ENCODE data around the gene APOM.

The APOM gene

GRCh38 chr6:31660381-31661261 is 4.9 kb downstream of the APOM start, which contains the start of gene C6orf47 (continued):
- TF ChIP-seq KLF1 (tag by site-specific recombination; IDR thresholded peaks at IDR 0.05) (peak; percentile 25; the same call in 1 of the 2 replicates), SP3 (tag by site-specific recombination; IDR thresholded peaks at IDR 0.05) (peak; percentile 84), ZNF560 (tag by site-specific recombination; IDR thresholded peaks at IDR 0.05; ENCODE audit: borderline replicate concordance) (no peak), ZNF501 (tag by site-specific recombination; IDR thresholded peaks at IDR 0.05) (peak; percentile 49; the same call in 1 of the 2 replicates), ZNF10 (tag by site-specific recombination; IDR thresholded peaks at IDR 0.05) (0 out of 2 replicates have a peak, but pooled peaks have one; percentile 31), ZSCAN30 (tag by site-specific recombination; IDR thresholded peaks at IDR 0.05) (peak; percentile 96), ZNF184 (tag by site-specific recombination; IDR thresholded peaks at IDR 0.05) (no peak), SETDB1 (IDR thresholded peaks at IDR 0.05; ENCODE audit: insufficient read length, low read length) (no peak), ZXDB (tag by site-specific recombination; IDR thresholded peaks at IDR 0.05) (peak; percentile 64; the same call in 1 of the 2 replicates), ZNF311 (tag by site-specific recombination; IDR thresholded peaks at IDR 0.05; ENCODE audit: borderline replicate concordance) (no peak), ZBTB17 (tag by site-specific recombination; IDR thresholded peaks at IDR 0.05) (peak; percentile 38; the same call in 1 of the 2 replicates), ZSCAN16 (tag by site-specific recombination; IDR thresholded peaks at IDR 0.05) (0 out of 2 replicates have a peak, but pooled peaks have one; percentile 9), ZNF366 (tag by site-specific recombination; conservative IDR thresholded peaks at IDR 0.05) (no peak), OSR2 (tag by site-specific recombination; IDR thresholded peaks at IDR 0.05) (peak; percentile 49), ZBTB44 (tag by site-specific recombination; IDR thresholded peaks at IDR 0.05) (0 out of 2 replicates have a peak, but pooled peaks have one; percentile 34), ZFHX2 (tag by site-specific recombination; conservative IDR thresholded peaks at IDR 0.05) (peak; percentile 74), TRIM28 (IDR thresholded peaks at IDR 0.05; ENCODE audit: borderline replicate concordance, low read length) (no peak), CTCF (tag by site-specific recombination; IDR thresholded peaks at IDR 0.05) (no peak), ZNF248 (tag by site-specific recombination; IDR thresholded peaks at IDR 0.05) (no peak), ZNF335 (tag by site-specific recombination; conservative IDR thresholded peaks at IDR 0.05) (peak; percentile 80), REPIN1 (tag by site-specific recombination; IDR thresholded peaks at IDR 0.05; ENCODE audit: low read depth) (0 out of 2 replicates have a peak, but pooled peaks have one; percentile 42), PRDM10 (tag by site-specific recombination; IDR thresholded peaks at IDR 0.05) (peak; percentile 61), BCL6B (tag by site-specific recombination; IDR thresholded peaks at IDR 0.05) (no peak), ZNF600 (tag by site-specific recombination; IDR thresholded peaks at IDR 0.05) (no peak)
- TF ChIP-seq, protein P1, sequence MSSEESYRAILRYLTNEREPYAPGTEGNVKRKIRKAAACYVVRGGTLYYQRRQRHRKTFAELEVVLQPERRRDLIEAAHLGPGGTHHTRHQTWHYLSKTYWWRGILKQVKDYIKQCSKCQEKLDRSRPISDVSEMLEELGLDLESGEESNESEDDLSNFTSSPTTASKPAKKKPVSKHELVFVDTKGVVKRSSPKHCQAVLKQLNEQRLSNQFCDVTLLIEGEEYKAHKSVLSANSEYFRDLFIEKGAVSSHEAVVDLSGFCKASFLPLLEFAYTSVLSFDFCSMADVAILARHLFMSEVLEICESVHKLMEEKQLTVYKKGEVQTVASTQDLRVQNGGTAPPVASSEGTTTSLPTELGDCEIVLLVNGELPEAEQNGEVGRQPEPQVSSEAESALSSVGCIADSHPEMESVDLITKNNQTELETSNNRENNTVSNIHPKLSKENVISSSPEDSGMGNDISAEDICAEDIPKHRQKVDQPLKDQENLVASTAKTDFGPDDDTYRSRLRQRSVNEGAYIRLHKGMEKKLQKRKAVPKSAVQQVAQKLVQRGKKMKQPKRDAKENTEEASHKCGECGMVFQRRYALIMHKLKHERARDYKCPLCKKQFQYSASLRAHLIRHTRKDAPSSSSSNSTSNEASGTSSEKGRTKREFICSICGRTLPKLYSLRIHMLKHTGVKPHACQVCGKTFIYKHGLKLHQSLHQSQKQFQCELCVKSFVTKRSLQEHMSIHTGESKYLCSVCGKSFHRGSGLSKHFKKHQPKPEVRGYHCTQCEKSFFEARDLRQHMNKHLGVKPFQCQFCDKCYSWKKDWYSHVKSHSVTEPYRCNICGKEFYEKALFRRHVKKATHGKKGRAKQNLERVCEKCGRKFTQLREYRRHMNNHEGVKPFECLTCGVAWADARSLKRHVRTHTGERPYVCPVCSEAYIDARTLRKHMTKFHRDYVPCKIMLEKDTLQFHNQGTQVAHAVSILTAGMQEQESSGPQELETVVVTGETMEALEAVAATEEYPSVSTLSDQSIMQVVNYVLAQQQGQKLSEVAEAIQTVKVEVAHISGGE (tag by site-specific recombination; conservative IDR thresholded peaks at IDR 0.05; ENCODE audit: low read depth), result peak; percentile 76
- TF ChIP-seq, protein P2, sequence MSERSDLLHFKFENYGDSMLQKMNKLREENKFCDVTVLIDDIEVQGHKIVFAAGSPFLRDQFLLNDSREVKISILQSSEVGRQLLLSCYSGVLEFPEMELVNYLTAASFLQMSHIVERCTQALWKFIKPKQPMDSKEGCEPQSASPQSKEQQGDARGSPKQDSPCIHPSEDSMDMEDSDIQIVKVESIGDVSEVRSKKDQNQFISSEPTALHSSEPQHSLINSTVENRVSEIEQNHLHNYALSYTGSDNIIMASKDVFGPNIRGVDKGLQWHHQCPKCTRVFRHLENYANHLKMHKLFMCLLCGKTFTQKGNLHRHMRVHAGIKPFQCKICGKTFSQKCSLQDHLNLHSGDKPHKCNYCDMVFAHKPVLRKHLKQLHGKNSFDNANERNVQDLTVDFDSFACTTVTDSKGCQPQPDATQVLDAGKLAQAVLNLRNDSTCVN (tag by site-specific recombination; optimal IDR thresholded peaks at IDR 0.05), result peak; percentile 95

All from HEK293 (cell line).